DOHH2 (cell line): ENCODE data around the gene MTG1.

Source experiments
- H3F3A ChIP-seq: fragments of 200-600 bp; sonication (generic), shearing (Covaris generic); 2 replicates; pipeline ENCODE4 v1.6.0; 2016; ENCODE audit warnings: antibody characterized with exemption, mild to moderate bottlenecking; ENCODE audit not compliant: control insufficient read depth, insufficient read depth
- H3K27ac ChIP-seq: fragments of 200-600 bp; sonication (generic); 2 replicates; pipeline ENCODE4 v1.5.1; 2014; ENCODE audit warnings: low read depth, mild to moderate bottlenecking, low read length, moderate library complexity
- H3K27me3 ChIP-seq: fragments of 200-600 bp; sonication (generic); 2 replicates; pipeline ENCODE4 v1.6.1; 2014; ENCODE audit warnings: mild to moderate bottlenecking, low read length, mixed read lengths; ENCODE audit not compliant: control insufficient read depth
- H3K36me3 ChIP-seq: fragments of 200-600 bp; sonication (generic); 2 replicates; pipeline ENCODE4 v1.6.1; 2014; ENCODE audit warnings: mild to moderate bottlenecking, low read length, moderate library complexity, mixed read lengths; ENCODE audit not compliant: control insufficient read depth
- H3K4me1 ChIP-seq: fragments of 200-600 bp; sonication (generic); 2 replicates; pipeline ENCODE4 v1.6.1; 2014; ENCODE audit warnings: mild to moderate bottlenecking, low read length, mixed read lengths; ENCODE audit not compliant: control insufficient read depth
- H3K4me2 ChIP-seq: fragments of 200-600 bp; sonication (generic); 2 replicates; pipeline ENCODE4 v1.6.0; 2014; ENCODE audit warnings: mild to moderate bottlenecking, low read length, moderate library complexity
- H3K4me3 ChIP-seq: fragments of 200-600 bp; sonication (generic); 2 replicates; pipeline ENCODE4 v1.5.1; 2014; ENCODE audit warnings: mild to moderate bottlenecking, low read length, mixed read lengths
- H3K79me2 ChIP-seq: fragments of 200-600 bp; sonication (generic); 2 replicates; pipeline ENCODE4 v1.6.1; 2014; ENCODE audit warnings: mild to moderate bottlenecking, low read length, mixed read lengths; ENCODE audit not compliant: control insufficient read depth
- H3K9me2 ChIP-seq: fragments of 200-600 bp; sonication (generic); replicated peaks from 2 replicates; pipeline ENCODE4 v1.6.1; 2014; ENCODE audit warnings: mild to moderate bottlenecking, low read length, mixed read lengths; ENCODE audit not compliant: control insufficient read depth
- H3K9me3 ChIP-seq: fragments of 200-600 bp; sonication (generic); 2 replicates; pipeline ENCODE4 v1.6.1; 2014; ENCODE audit warnings: antibody characterized with exemption, low read length, mixed read lengths; ENCODE audit not compliant: control insufficient read depth, insufficient read depth
- H4K20me1 ChIP-seq: fragments of 200-600 bp; sonication (generic); 2 replicates; pipeline ENCODE4 v1.6.0; 2014; ENCODE audit warnings: low read depth, mild to moderate bottlenecking, antibody characterized with exemption, low read length, moderate library complexity; ENCODE audit not compliant: control insufficient read depth, insufficient read depth
- CTCF ChIP-seq: fragments of 200-600 bp; sonication (generic); IDR thresholded peaks from one replicate; pipeline ENCODE4 v1.5.1; 2014; ENCODE audit warnings: antibody characterized with exemption, mild to moderate bottlenecking, low read depth, low read length; ENCODE audit not compliant: poor library complexity, severe bottlenecking
- EZH2phosphoT487 ChIP-seq: fragments of 200-600 bp; sonication (generic); IDR thresholded peaks from 2 replicates; pipeline ENCODE4 v1.6.1; 2017; ENCODE audit warnings: borderline replicate concordance, mild to moderate bottlenecking, antibody characterized with exemption, low read length, moderate library complexity, mixed read lengths

The MTG1 gene

DNA sequence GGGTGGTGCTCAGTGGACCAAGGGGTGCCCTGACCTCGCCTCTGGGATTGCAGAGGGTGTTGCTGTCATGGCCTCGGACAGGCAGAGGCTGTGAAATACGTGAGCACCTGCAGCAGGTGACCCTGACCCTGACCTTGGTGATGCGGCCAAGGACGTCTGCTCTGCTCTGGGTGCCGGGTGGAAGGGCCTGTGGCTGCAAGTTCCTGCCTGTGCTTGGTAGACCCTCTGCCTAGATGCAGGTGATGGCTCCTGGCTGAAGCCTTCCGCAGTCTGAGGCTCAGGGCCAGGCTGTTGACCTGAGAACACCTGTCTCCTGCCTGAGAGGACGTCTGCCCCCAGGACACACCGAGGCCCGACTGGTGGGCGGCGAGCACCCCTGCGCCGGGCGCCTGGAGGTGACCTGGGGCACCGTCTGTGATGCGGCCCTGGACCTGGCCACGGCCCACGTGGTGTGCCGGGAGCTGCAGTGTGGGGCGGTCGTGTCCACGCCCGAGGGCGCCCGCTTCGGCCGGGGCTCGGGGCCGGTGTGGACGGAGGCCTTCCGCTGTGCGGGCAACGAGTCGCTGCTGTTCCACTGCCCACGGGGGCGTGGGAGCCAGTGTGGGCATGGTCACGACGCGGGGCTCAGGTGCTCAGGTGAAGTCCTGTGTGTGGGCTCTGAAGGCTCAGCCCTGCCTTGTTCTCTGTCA, 64.2 kb downstream of the MTG1 start:
- no peaks in the 10 kb centered on the region for H3K79me2 ChIP-seq
- H3K4me3 ChIP-seq: no peak overlapping the region
- H3K36me3 ChIP-seq: no peaks in the 10 kb centered on the region
- no peaks in the 10 kb centered on the region for H4K20me1 ChIP-seq
- TF ChIP-seq EZH2phosphoT487 (no peak), CTCF (no peak)
- H3K27ac ChIP-seq: no peak overlapping the region
- no peaks in the 10 kb centered on the region for H3K9me3 ChIP-seq
- H3K4me2 ChIP-seq: no peak overlapping the region
- no peaks in the 10 kb centered on the region for H3F3A ChIP-seq
- no peaks in the 10 kb centered on the region for H3K4me1 ChIP-seq
- no peaks in the 10 kb centered on the region for H3K9me2 ChIP-seq
- no peaks in the 10 kb centered on the region for H3K27me3 ChIP-seq

- Histone ChIP-seq H3F3A (no peaks in the 10 kb centered on the region), H3K9me2 (no peaks in the 10 kb centered on the region), H3K4me2 (no peak overlapping the region), H3K4me1 (no peaks in the 10 kb centered on the region), H3K27ac (no peak overlapping the region), H3K79me2 (no peaks in the 10 kb centered on the region), H3K36me3 (no peaks in the 10 kb centered on the region), H3K9me3 (no peaks in the 10 kb centered on the region), H4K20me1 (no peaks in the 10 kb centered on the region), H3K27me3 (no peaks in the 10 kb centered on the region), H3K4me3 (no peak overlapping the region)
- TF ChIP-seq EZH2phosphoT487 (no peak), CTCF (no peak)
These were observed 64.9 kb downstream of the MTG1 start for GRCh38 chr10:133458710-133459453.

DNA sequence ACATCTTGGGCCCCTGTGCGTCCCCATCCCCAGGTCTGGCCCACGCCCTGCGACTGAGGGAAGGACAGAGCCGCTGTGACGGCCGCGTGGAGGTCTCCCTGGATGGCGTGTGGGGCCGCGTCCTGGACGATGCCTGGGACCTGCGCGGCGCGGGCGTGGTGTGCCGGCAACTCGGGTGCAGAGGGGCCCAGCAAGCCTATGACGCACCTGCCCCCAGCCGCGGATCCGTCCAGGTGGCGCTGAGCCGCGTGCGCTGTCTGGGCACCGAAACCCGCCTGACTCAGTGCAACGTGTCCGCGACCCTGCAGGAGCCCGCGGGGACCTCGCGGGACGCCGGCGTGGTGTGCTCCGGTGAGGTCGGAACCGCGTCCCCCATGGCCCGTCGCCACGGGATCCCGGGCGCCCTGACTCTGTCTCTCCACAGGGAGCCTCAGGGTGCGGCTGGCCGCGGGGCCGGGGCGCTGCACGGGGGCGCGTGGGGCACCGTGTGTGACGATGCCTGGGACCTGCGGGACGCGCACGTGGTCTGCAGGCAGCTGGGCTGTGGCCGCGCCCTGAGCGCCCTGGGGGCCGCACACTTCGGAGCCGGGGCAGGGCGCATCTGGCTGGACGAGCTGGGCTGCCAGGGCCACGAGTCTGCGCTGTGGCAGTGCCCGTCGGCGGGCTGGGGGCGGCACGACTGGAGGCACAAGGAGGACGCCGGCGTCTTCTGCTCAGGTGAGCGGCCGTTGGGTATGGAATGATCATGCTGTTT, 65.7 kb downstream of the MTG1 start:
- no peak for TF ChIP-seq EZH2phosphoT487
- no peak for TF ChIP-seq CTCF
- Histone ChIP-seq H4K20me1 (no peaks in the 10 kb centered on the region), H3K79me2 (no peaks in the 10 kb centered on the region)

More for the DNA sequence above, 65.7 kb downstream of the MTG1 start:
- H3K4me3 ChIP-seq: no peak overlapping the region
- no peaks in the 10 kb centered on the region for H3K9me2 ChIP-seq
- no peaks in the 10 kb centered on the region for H3K27me3 ChIP-seq
- no peak overlapping the region for H3K4me2 ChIP-seq
- H3K4me1 ChIP-seq: no peaks in the 10 kb centered on the region
- no peaks in the 10 kb centered on the region for H3K36me3 ChIP-seq
- no peaks in the 10 kb centered on the region for H3K9me3 ChIP-seq
- H3K27ac ChIP-seq: no peak overlapping the region
- H3F3A ChIP-seq: no peaks in the 10 kb centered on the region
